Caco-2 (cell line): ENCODE results near the gene IMMP2L. TPM values are rescaled to one million over a fixed set of nuclear protein-coding genes. Genes with fewer than 3 reads are reported as not detected.

ENCODE experiments used
- BruUV-seq: library from RNA; stranded (reverse); fragments of 400-500 nt; replicated peaks from 2 replicates; lab custom pipeline; 2021; lab: Mats Ljungman, UMichigan
- CTCF ChIA-PET: fragments of 300-600 bp; sonication (Branson Sonifier 250); formaldehyde crosslinking; loops from one replicate; lab custom pipeline; 2022; ENCODE audit warnings: antibody characterized with exemption; lab: Charles Lee
- POLR2A ChIA-PET: fragments of 300-600 bp; sonication (Branson Sonifier 250); formaldehyde crosslinking; loops from one replicate; lab custom pipeline; 2022; ENCODE audit warnings: antibody characterized with exemption; lab: Charles Lee
- DNase-seq, 2 experiments: peaks; one replicate each; pipeline versions ENCODE4 v3.0.0 to v3.0.0-alpha.2; 2020 to 2022
- H3K27me3 ChIP-seq: replicated peaks from 2 replicates; pipeline ENCODE4 v1.6.0; 2011; ENCODE audit warnings: low read length; ENCODE audit not compliant: control insufficient read depth, insufficient read depth
- H3K36me3 ChIP-seq: 2 replicates; pipeline ENCODE4 v1.5.1; 2011; ENCODE audit warnings: low read length; ENCODE audit not compliant: control insufficient read depth, insufficient read depth
- H3K4me1 ChIP-seq: fragments of 250-450 bp; sonication (Bioruptor Pico); 2 replicates; pipeline ENCODE4 v1.5.1; 2020; ENCODE audit warnings: mild to moderate bottlenecking
- H3K4me3 ChIP-seq: 2 replicates; pipeline ENCODE4 v1.5.1; 2011; ENCODE audit warnings: low read depth, mild to moderate bottlenecking, control low read depth, low read length
- H3K9me3 ChIP-seq: fragments of 250-450 bp; sonication (Bioruptor Pico); 2 replicates; pipeline ENCODE4 v1.5.1; 2020; ENCODE audit warnings: mild to moderate bottlenecking, moderate library complexity
- H3K27ac Mint-ChIP-seq: one replicate; pipeline ENCODE4 v1.8.0; 2022; ENCODE audit warnings: mixed read lengths; ENCODE audit not compliant: unreplicated experiment
- H3K27me3 Mint-ChIP-seq: one replicate; pipeline ENCODE4 v1.8.0; 2022; ENCODE audit warnings: mixed read lengths; ENCODE audit not compliant: insufficient read depth, unreplicated experiment
- H3K36me3 Mint-ChIP-seq: one replicate; pipeline ENCODE4 v1.8.0; 2022; ENCODE audit warnings: mild to moderate bottlenecking, mixed read lengths; ENCODE audit not compliant: insufficient read depth, unreplicated experiment
- H3K4me1 Mint-ChIP-seq: one replicate; pipeline ENCODE4 v1.8.0; 2022; ENCODE audit warnings: low read depth, mixed read lengths; ENCODE audit not compliant: unreplicated experiment
- H3K4me3 Mint-ChIP-seq: one replicate; pipeline ENCODE4 v1.8.0; 2022; ENCODE audit warnings: mild to moderate bottlenecking, moderate library complexity, mixed read lengths; ENCODE audit not compliant: unreplicated experiment
- H3K9me3 Mint-ChIP-seq: one replicate; pipeline ENCODE4 v1.8.0; 2022; ENCODE audit warnings: mixed read lengths; ENCODE audit not compliant: unreplicated experiment
- CTCF ChIP-seq, 2 experiments: fragments of 200-600 bp in 1 of 2; IDR thresholded peaks; 1 replicate in 1 of 2; 2 replicates in 1 of 2; pipeline versions ENCODE4 v1.5.1 to v1.8.0; 2011 to 2022; ENCODE audit warnings: antibody characterized with exemption in 1 of 2, control low read depth in 1 of 2, inconsistent platforms in 1 of 2, low read depth in 1 of 2, low read length in 1 of 2, mild to moderate bottlenecking in 1 of 2, moderate library complexity in 1 of 2; ENCODE audit not compliant: insufficient read depth in 1 of 2, severe bottlenecking in 1 of 2, unreplicated experiment in 1 of 2
- intact Hi-C: fragments of 100-400 bp; cut with micrococcal nuclease; formaldehyde crosslinking; loops from one replicate; pipeline ENCODE4 v1.10.0; 2022; ENCODE audit not compliant: unreplicated experiment
- total RNA-seq: library from RNA; stranded (reverse); gene quantifications from 2 replicates; pipeline ENCODE4 v1.2.3, GENCODE V29; 2022

IMMP2L gene
- total RNA-seq, 1 experiment from 2014 or later = 9.5 TPM

GRCh38 chr7:111198255-111198654, 364.0 kb downstream of the IMMP2L start:
- POLR2A ChIA-PET = no interaction called here
- Mint-ChIP-seq H3K27me3 (no peaks in the 10 kb centered on the region), H3K4me1 (no peaks in the 10 kb centered on the region), H3K27ac (no peak overlapping the region), H3K4me3 (no peak overlapping the region), H3K9me3 (no peaks in the 10 kb centered on the region), H3K36me3 (no peaks in the 10 kb centered on the region)
- CTCF ChIA-PET = no interaction called here
- H3K36me3 ChIP-seq = no peaks in the 10 kb centered on the region
- intact Hi-C loops = no loop called here
- no TSS peak for BruUV-seq
- TF ChIP-seq CTCF (IDR thresholded peaks at IDR 0.05; ENCODE audit: insufficient read depth in 1 of 2, low read depth in 1 of 2, low read length in 1 of 2, severe bottlenecking in 1 of 2, unreplicated experiment in 1 of 2) = no peak
- no peak overlapping the region for H3K4me3 ChIP-seq
- DNase-seq = no peak
- H3K4me1 ChIP-seq = no peaks in the 10 kb centered on the region
- no peaks in the 10 kb centered on the region for H3K27me3 ChIP-seq
- no peaks in the 10 kb centered on the region for H3K9me3 ChIP-seq

GRCh38 chr7:111196655-111197054, 365.6 kb downstream of the IMMP2L start:
- TF ChIP-seq CTCF (IDR thresholded peaks at IDR 0.05; ENCODE audit: insufficient read depth in 1 of 2, low read depth in 1 of 2, low read length in 1 of 2, severe bottlenecking in 1 of 2, unreplicated experiment in 1 of 2) = no peak
- intact Hi-C loops = no loop called here
- Histone ChIP-seq H3K4me3 (no peak overlapping the region), H3K9me3 (no peaks in the 10 kb centered on the region), H3K36me3 (no peaks in the 10 kb centered on the region), H3K27me3 (no peaks in the 10 kb centered on the region), H3K4me1 (no peaks in the 10 kb centered on the region)
- H3K27ac Mint-ChIP-seq = no peak overlapping the region
- no TSS peak for BruUV-seq
- DNase-seq = no peak
- H3K27me3 Mint-ChIP-seq = no peaks in the 10 kb centered on the region
- CTCF ChIA-PET = no interaction called here
- H3K4me3 Mint-ChIP-seq = no peak overlapping the region
- peaks cover 9% of the 10 kb centered on the region for H3K4me1 Mint-ChIP-seq
- H3K36me3 Mint-ChIP-seq = no peaks in the 10 kb centered on the region
- H3K9me3 Mint-ChIP-seq = no peaks in the 10 kb centered on the region
- POLR2A ChIA-PET = no interaction called here

GRCh38 chr7:111192614-111193413, 369.5 kb downstream of the IMMP2L start:
- no peak for DNase-seq
- CTCF ChIA-PET = no interaction called here
- no TSS peak for BruUV-seq
- Histone ChIP-seq H3K4me3 (no peak overlapping the region), H3K27me3 (no peaks in the 10 kb centered on the region), H3K36me3 (no peaks in the 10 kb centered on the region), H3K4me1 (no peaks in the 10 kb centered on the region), H3K9me3 (no peaks in the 10 kb centered on the region)
- Mint-ChIP-seq H3K4me3 (no peak overlapping the region), H3K36me3 (no peaks in the 10 kb centered on the region), H3K27me3 (no peaks in the 10 kb centered on the region), H3K4me1 (peaks cover 9% of the 10 kb centered on the region), H3K9me3 (no peaks in the 10 kb centered on the region), H3K27ac (no peak overlapping the region)
- no peak for TF ChIP-seq CTCF (IDR thresholded peaks at IDR 0.05; ENCODE audit: insufficient read depth in 1 of 2, low read depth in 1 of 2, low read length in 1 of 2, severe bottlenecking in 1 of 2, unreplicated experiment in 1 of 2)
- intact Hi-C loops = no loop called here
- POLR2A ChIA-PET = no interaction called here
